Heart left ventricle (tissue), 13 donors: ENCODE results near the gene SFMBT2.

Source experiments
- POLR2A ChIP-seq, 2 donors: fragments of 450-650 bp; IDR thresholded peaks; one replicate each; pipeline ENCODE4 v1.6.1; 2017; ENCODE audit warnings: antibody characterized with exemption in 2 of 2, mild to moderate bottlenecking in 2 of 2, moderate library complexity in 2 of 2
- TF ChIP-seq, protein P1 (sequence below), 12 donors: fragments of 200-600 bp; sonication (generic) in 4 of 12; IDR thresholded peaks; one replicate each; pipeline versions ENCODE4 v1.5.0 to v1.8.0; 2018 to 2022; ENCODE audit warnings: antibody characterized with exemption in 12 of 12, mild to moderate bottlenecking in 5 of 12
- donor health status: ischemic (EF 13 %, LVEDD 7.1; RV severe dilation, severe dysfunction).
- donor health status: DM: no; HTN: yes; CAD: no.
- donor health status: DM: no; HTN: no; CAD: no.
- donor health status: ischemic (EF 25% LVEDD 6.9; RV normal size, moderate dysfunction).
- donor health status: ischemic (EF 25% LVEDD 5.7; RV mildly dilated, moderate dysfunction).
- donor health status: ischemic (EF 35%, LVEDD 5.7; RV mildly dilated, moderate dysfunction).
- donor health status: nonischemic (EF 11% LVEDD 7.7; RV severe dilation, severe dysfunction).
- donor health status: DM: yes; HTN: yes; CAD: no.
- donor health status: PGD.
- donor health status: ischemic (EF 29% LVEDD 5.4; RV normal size, mild dysfunction).
- donor health status: nonischemic (EF 23%, LVEDD 6.1; RV moderate dilation, normal function).

DNA sequence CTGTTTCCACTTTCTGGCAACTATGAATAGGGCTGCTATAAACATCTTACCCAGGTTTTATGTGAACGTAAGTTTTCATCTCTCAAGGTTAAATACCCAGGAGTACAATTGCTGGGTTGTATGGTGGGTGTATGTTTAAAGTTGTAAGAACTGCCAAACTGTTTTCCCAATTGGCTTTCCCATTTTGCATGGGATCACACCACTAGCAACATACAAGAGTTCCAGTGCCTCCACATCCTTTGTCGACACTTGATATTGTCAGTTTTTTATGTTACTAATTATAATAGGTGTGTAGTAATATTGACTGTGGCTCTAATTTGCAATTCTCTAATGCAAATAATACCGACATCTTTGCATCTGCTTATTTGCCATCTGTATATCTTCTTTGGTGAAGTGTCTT, 82.9 kb downstream of the SFMBT2 start:
- TF ChIP-seq, protein P1, sequence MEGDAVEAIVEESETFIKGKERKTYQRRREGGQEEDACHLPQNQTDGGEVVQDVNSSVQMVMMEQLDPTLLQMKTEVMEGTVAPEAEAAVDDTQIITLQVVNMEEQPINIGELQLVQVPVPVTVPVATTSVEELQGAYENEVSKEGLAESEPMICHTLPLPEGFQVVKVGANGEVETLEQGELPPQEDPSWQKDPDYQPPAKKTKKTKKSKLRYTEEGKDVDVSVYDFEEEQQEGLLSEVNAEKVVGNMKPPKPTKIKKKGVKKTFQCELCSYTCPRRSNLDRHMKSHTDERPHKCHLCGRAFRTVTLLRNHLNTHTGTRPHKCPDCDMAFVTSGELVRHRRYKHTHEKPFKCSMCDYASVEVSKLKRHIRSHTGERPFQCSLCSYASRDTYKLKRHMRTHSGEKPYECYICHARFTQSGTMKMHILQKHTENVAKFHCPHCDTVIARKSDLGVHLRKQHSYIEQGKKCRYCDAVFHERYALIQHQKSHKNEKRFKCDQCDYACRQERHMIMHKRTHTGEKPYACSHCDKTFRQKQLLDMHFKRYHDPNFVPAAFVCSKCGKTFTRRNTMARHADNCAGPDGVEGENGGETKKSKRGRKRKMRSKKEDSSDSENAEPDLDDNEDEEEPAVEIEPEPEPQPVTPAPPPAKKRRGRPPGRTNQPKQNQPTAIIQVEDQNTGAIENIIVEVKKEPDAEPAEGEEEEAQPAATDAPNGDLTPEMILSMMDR (IDR thresholded peaks at IDR 0.05), result no peak
- no peak for TF ChIP-seq POLR2A (IDR thresholded peaks at IDR 0.05)
